Adrenal gland (tissue), 12 donors: ENCODE results near the gene TENM4. TPM values are rescaled to one million over a fixed set of nuclear protein-coding genes. Genes with fewer than 3 reads are reported as not detected.

Source experiments
- DNase-seq, 7 donors: peaks; one replicate each; pipeline ENCODE4 v3.0.0-alpha.2; 2019 to 2020
- H3K27ac ChIP-seq, 5 donors: fragments of 200-600 bp; sonication (generic) in 4 of 5; 1 replicate in 3 of 5; 2 replicates in 2 of 5; pipeline versions ENCODE4 v1.5.1 to v1.8.0; 2016 to 2020; ENCODE audit warnings: mild to moderate bottlenecking in 1 of 5
- H3K27me3 ChIP-seq: fragments of 200-600 bp; 2 replicates; pipeline ENCODE4 v1.8.0; 2021
- H3K36me3 ChIP-seq, 2 donors: fragments of 200-600 bp; replicated peaks in 1 of 2; 1 replicate in 1 of 2; 2 replicates in 1 of 2; pipeline versions ENCODE4 v1.5.1 to v1.8.0; 2018 to 2022
- H3K4me1 ChIP-seq, 2 donors: fragments of 200-600 bp; replicated peaks in 1 of 2; 1 replicate in 1 of 2; 2 replicates in 1 of 2; pipeline versions ENCODE4 v1.5.1 to v1.8.0; 2018 to 2021
- H3K4me3 ChIP-seq, 4 donors: fragments of 200-600 bp; sonication (generic) in 3 of 4; one replicate each; pipeline ENCODE4 v1.5.1; 2016 to 2018
- H3K9me3 ChIP-seq, 3 donors: fragments of 200-600 bp; sonication (generic) in 1 of 3; replicated peaks in 1 of 3; 1 replicate in 2 of 3; 2 replicates in 1 of 3; pipeline versions ENCODE4 v1.5.1 to v1.8.0; 2016 to 2021
- POLR2A ChIP-seq, 2 donors: fragments of 450-650 bp; IDR thresholded peaks; one replicate each; pipeline ENCODE4 v1.6.1; 2017; ENCODE audit warnings: antibody characterized with exemption in 2 of 2, mild to moderate bottlenecking in 2 of 2, moderate library complexity in 1 of 2
- WGBS, 4 donors: extraction: QIAGEN DNeasy Blood & Tissue Kit in 2 of 4; methylation state at CpG; one replicate each; pipeline versions ENCODE4 v1.1.5 to v1.1.7; 2013 to 2017; 5-methylcytosine and 5-hydroxymethylcytosine counted together
- intact Hi-C, 2 donors: fragments of 100-400 bp; cut with DNase I; formaldehyde crosslinking; loops; one replicate each; pipeline versions ENCODE4 v1.14.1 to v1.15.0; 2022 to 2023
- polyA plus RNA-seq, 3 donors: library from polyadenylated mRNA; stranded (reverse); fragments of 200-250 nt in 2 of 3; fragments of 350-450 nt in 1 of 3; fragmentation: Illumina TruSeq in 1 of 3; extraction: RNeasy Lipid Tissue Mini Kit (QIAGEN cat#74804) in 1 of 3; gene quantifications; one replicate each; pipeline ENCODE4 v1.2.3, GENCODE V29; 2013 to 2014
- total RNA-seq, 9 donors: library from RNA; depleted of rRNA in 4 of 9; stranded (reverse); fragments of >200 nt in 4 of 9; fragments of 120-200 nt in 1 of 9; fragmentation: NEBNext Ultra II Directional in 1 of 9; extraction: Animal tissue kit (Norgen Biotek cat#: 25700) in 1 of 9; gene quantifications; one replicate each; pipeline versions ENCODE4 v1.1.0 to v1.2.4, GENCODE V29; 2013 to 2023
- TF ChIP-seq, protein P1 (sequence below), 6 experiments: fragments of 450-650 bp in 4 of 6; fragments of 200-600 bp in 2 of 6; sonication (generic) in 1 of 6; IDR thresholded peaks; 1 replicate in 5 of 6; 2 replicates in 1 of 6; pipeline versions ENCODE4 v1.5.1 to v1.8.0; 2016 to 2021; ENCODE audit warnings: antibody characterized with exemption in 6 of 6, mild to moderate bottlenecking in 2 of 6, moderate library complexity in 1 of 6
- donor health status: healthy with polysubstance abuse.
- donor health status: Bipolar disorder and iron deficiency.
- donor health status: DM: yes; HTN: yes; CAD: no.
- donor health status: DM: no; HTN: no; CAD: no.
- donor health status: DM: no; HTN: no; CAD: no.
- donor health status: DM: yes; HTN: yes; CAD: no.

Gene TENM4
- total and polyA plus RNA-seq, 12 donors = 0.74 to 24.9 (median 6.7) TPM

DNA sequence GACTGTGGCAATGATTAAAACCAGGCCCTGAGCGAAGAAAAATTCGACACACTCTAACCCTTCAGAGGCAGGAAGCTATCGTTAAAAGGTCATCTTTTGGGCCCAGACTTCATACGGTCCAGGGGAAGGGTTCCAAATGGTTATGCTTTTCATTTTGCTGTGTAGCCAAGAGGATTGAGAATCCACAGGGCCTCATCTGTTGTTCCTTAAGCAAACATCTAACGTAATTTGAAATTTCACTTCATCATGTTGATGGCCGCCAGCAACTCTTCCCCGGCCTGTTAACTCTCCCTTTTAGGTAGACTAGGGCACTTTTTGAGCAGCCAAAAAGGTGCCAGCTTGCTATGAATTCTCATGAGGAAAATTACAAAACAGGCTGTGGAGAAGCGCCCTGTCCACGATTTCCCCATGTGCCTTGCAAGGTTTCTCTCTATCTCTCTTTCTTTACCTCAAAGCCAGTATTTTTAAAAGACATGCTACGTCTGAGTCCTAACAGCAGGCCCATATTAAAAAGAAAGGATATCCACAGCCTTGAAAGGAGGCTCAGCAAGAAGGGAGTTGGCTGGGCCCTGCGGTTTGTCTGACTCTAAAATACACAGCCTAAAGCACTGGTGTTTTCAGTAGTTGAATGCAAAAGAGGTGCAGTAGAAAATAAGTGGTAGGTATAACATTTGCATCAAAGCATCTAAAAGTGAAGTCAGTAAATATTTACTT is 509.9 kb downstream of the TENM4 start:
- no peak overlapping the region for H3K27ac ChIP-seq
- intact Hi-C loops = no loop called here
- no peak for DNase-seq
- H3K4me1 ChIP-seq = no peaks in the 10 kb centered on the region
- WGBS, 4 donors = 75 to 84% (median 82%) methylated on average over 11 of the region's 11 CpGs
- no peak for TF ChIP-seq POLR2A (IDR thresholded peaks at IDR 0.05)
- TF ChIP-seq, protein P1, sequence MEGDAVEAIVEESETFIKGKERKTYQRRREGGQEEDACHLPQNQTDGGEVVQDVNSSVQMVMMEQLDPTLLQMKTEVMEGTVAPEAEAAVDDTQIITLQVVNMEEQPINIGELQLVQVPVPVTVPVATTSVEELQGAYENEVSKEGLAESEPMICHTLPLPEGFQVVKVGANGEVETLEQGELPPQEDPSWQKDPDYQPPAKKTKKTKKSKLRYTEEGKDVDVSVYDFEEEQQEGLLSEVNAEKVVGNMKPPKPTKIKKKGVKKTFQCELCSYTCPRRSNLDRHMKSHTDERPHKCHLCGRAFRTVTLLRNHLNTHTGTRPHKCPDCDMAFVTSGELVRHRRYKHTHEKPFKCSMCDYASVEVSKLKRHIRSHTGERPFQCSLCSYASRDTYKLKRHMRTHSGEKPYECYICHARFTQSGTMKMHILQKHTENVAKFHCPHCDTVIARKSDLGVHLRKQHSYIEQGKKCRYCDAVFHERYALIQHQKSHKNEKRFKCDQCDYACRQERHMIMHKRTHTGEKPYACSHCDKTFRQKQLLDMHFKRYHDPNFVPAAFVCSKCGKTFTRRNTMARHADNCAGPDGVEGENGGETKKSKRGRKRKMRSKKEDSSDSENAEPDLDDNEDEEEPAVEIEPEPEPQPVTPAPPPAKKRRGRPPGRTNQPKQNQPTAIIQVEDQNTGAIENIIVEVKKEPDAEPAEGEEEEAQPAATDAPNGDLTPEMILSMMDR (IDR thresholded peaks at IDR 0.05) = no peak
- no peaks in the 10 kb centered on the region for H3K9me3 ChIP-seq
- no peaks in the 10 kb centered on the region for H3K27me3 ChIP-seq
- H3K36me3 ChIP-seq = no peaks in the 10 kb centered on the region
- no peak overlapping the region for H3K4me3 ChIP-seq

DNA sequence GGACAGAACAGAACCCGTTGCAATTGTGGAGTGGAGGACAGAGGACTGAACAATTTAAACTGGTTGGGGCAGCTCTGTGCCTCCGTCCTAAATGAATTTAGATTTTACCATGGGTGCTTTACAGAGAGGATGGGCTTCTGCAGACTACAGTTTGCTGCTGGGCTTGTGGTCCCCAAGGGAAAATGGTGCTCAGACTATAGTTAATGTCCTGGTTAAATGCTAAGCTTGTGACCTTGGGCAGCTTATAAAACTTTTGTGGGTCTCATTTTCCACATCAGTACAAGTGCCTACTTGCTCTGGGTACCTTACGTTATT is 511.0 kb downstream of the TENM4 start:
- TF ChIP-seq, protein P1 (IDR thresholded peaks at IDR 0.05) = no peak
- no peak for TF ChIP-seq POLR2A (IDR thresholded peaks at IDR 0.05)
- H3K9me3 ChIP-seq = no peaks in the 10 kb centered on the region
- H3K27ac ChIP-seq = no peak overlapping the region
- no peaks in the 10 kb centered on the region for H3K27me3 ChIP-seq
- H3K4me1 ChIP-seq = no peaks in the 10 kb centered on the region
- no peaks in the 10 kb centered on the region for H3K36me3 ChIP-seq
- intact Hi-C loops = no loop called here
- no peak for DNase-seq
- WGBS, 4 donors = 84 to 86% (median 86%) methylated on average over 3 of the region's 3 CpGs
- H3K4me3 ChIP-seq = no peak overlapping the region

DNA sequence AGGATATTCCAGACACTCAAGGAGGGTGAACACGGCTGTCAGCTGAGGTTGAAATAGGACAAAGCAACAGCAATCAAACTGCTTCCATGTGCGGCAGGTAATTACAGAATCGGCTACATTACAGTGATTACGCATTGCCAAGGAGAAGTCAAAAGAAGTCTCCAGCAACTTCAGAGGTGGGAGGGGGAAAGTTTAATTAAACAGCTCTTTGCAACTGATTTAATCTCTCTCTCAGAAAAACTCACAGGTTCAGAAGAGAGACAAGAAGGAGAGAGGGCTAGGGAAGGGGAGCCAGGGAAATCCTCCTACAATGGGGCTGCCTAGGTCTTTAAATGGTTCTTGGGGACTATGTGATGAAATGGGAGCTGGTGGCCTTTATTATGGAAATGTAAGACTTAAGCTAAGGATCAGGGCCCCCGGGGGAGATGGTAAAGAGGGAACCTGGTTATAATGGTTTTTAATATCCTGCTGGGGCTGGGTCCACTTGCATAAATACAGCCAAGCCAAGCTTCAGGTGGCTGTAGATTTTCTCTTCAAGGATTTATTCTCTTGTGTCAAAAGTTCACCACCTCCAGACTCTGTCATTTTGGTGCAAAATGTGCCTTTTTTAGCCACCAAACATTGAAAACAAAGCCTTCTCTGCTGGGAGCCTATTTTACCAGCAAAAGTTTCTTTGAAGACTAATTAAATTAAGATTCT is 511.5 kb downstream of the TENM4 start:
- H3K4me3 ChIP-seq = no peak overlapping the region
- H3K9me3 ChIP-seq = no peaks in the 10 kb centered on the region
- no peak for DNase-seq
- H3K27me3 ChIP-seq = no peaks in the 10 kb centered on the region
- intact Hi-C loops = no loop called here
- TF ChIP-seq, protein P1 (IDR thresholded peaks at IDR 0.05) = no peak
- no peak for TF ChIP-seq POLR2A (IDR thresholded peaks at IDR 0.05)
- 75 to 89% (median 79%) methylated on average over 5 of the region's 5 CpGs for WGBS, 4 donors
- H3K27ac ChIP-seq = no peak overlapping the region
- no peaks in the 10 kb centered on the region for H3K36me3 ChIP-seq
- H3K4me1 ChIP-seq = no peaks in the 10 kb centered on the region

DNA sequence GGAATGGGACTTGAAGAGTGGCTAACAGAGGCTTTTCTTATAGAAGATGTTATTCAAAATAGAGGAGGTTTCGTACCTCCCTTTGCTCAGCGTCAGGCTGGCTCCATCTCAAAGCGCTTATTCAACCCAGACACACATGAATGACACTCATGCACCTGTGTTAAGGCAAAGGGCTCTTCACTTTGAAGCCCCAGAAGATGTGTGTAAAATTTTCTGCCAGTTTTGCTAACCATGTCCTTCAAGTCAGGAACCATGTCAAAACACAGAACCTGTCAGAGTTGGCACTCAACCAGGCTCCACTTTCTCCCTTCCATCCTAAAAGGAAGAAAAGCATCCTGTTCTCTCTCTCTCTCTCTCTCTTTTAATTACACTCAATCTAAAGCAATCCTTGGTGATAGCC is 513.3 kb downstream of the TENM4 start:
- intact Hi-C loops = no loop called here
- WGBS, 4 donors = 76 to 92% (median 85%) methylated on average over 3 of the region's 3 CpGs
- TF ChIP-seq, protein P1 (IDR thresholded peaks at IDR 0.05) = no peak
- no peak for TF ChIP-seq POLR2A (IDR thresholded peaks at IDR 0.05)

More for the DNA sequence above, 513.3 kb downstream of the TENM4 start:
- H3K4me1 ChIP-seq = no peaks in the 10 kb centered on the region
- no peaks in the 10 kb centered on the region for H3K9me3 ChIP-seq
- no peaks in the 10 kb centered on the region for H3K36me3 ChIP-seq
- no peak overlapping the region for H3K27ac ChIP-seq
- H3K4me3 ChIP-seq = no peak overlapping the region
- DNase-seq = no peak
- no peaks in the 10 kb centered on the region for H3K27me3 ChIP-seq
